HG02885 (cell line): ENCODE measurements around the gene DYNC1H1.
A peak's percentile ranks its signal among the peaks of the same experiment; 100 is the strongest.

Source experiments
- ATAC-seq: cut with Tn5 transposase; IDR thresholded peaks from one replicate; pipeline ENCODE4 v1.9.1; 2021; ENCODE audit warnings: mild to moderate bottlenecking; ENCODE audit not compliant: unreplicated experiment, poor library complexity

The DYNC1H1 gene

DNA sequence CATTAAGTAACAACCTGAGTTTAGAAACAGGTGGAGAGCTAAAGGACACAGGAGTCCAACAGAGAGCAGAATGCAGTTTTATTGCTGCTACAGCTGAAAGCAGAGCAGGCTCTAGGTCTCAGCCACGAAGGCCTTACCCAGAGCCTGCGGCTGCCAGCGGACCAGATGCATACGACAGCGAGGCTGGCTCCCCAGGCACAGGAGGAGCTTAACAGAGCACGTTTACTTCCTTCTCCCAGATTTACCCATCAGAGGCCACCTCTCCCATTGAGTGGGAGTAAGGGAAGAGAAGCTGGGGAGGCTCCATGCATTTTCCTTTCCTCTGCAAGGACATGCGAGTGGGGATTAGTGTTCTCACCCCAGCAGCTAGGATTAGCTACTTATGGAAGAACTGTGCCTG is 22.6 kb downstream of the DYNC1H1 start:
- no peak for ATAC-seq

DNA sequence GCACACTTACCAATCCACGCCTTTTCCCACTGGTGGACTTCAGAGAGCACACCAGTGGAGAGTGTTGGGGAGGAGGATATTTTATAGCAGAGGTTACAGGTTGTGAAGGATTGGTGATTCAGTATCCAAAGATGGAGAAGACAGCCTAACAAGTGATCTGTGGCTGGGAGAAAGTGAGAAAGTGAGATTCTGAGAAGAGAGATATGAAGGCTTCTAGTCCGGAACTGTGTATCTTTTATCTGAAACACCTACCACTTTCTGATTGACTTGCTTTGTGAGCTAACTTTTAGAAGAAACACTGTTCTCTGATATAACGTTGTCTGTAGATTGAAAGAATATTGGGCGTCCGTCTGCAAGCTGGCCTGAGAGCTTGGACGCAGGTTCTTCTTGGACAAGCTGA is 24.0 kb downstream of the DYNC1H1 start:
- no peak for ATAC-seq

DNA sequence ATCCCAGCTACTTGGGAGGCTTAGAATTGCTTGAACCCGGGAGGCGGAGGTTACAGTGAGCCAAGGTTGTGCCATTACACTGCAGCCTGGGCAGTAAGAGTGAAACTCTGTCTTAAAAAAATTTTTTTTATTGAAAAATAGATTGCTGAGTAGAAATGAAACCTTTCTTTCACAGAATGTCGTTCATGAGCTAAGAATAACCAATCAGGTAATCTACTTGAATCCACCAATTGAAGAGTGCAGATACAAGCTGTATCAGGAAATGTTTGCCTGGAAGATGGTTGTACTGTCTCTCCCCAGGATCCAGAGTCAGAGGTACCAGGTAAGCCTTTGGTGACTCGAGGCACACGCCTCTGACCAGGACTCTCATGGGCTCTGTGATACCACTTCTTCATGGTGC is 27.0 kb downstream of the DYNC1H1 start:
- no peak for ATAC-seq

DNA sequence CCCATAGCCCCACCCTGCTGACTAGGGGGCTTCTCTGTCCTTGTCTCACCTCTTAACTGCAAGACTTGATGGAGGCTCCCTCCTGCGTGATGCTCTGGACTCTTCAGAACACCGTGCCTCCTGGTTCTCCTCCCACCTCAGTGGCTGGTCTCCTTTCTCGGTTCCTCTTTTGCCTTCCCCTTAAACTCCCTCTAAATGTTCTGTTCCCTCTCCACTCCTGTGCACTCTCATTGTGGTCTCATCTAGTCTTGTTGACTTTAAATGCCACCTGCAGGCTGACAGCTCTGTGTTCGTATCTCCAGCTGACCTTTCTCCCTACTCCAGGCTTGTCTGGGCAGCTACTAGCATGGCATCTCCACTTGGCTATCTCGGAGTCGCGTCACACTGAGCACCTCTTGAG is 28.3 kb downstream of the DYNC1H1 start:
- ATAC-seq = peak; percentile 91

DNA sequence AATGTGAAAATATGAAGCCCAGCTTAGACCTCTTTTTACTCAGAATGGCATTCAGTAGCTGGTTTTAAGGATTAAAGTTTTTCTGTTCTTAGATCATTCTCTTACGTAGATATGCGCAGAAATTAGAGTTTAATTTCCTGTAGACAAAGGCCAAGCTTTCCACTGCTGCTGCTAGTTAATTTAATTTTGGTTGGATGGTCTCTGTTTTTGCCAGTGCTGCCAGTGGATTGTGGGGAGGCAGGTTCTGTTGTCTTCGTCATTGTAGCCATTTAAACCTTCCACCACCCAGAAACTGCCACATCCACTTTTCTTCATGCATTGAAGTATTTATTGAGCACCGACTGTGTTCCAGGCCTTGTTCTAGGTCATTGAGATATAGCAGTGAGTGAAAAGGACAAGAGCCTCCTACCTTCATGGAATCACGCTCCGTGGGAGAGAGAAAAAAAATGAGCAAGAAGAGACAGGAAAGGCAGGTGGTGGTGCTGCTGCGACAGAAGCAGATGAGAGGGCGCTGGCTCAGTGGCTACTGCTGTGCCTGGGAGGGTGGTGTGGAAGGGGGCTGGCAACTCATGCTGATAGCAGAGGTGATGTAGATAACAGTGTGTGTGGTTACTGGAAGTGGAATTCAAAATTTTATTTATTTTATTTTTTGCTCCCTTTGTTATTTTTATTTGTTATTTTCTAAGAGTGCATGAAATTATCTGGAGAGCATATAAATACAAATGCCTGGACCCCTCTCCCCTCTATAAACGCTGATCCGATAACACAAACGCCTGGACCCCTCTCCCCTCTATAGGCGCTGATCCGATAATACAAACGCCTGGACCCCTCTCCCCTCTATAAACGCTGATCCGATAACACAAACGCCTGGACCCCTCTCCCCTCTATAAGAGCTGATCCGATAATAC is 33.3 kb downstream of the DYNC1H1 start:
- ATAC-seq = no peak

DNA sequence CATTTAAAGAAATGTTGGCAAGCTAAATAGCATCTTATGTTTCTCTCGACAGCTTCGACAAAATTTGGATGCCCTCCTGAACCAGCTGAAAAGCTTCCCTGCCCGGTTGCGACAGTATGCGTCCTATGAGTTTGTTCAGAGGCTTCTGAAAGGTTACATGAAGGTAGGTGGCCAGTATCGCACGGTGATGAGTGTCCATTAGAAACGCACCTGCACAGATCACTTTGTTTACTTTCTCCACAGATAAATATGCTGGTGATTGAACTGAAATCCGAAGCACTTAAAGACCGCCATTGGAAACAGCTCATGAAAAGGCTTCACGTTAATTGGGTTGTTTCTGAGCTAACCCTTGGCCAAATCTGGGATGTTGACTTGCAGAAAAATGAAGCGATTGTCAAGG is 36.5 kb downstream of the DYNC1H1 start:
- ATAC-seq = no peak

DNA sequence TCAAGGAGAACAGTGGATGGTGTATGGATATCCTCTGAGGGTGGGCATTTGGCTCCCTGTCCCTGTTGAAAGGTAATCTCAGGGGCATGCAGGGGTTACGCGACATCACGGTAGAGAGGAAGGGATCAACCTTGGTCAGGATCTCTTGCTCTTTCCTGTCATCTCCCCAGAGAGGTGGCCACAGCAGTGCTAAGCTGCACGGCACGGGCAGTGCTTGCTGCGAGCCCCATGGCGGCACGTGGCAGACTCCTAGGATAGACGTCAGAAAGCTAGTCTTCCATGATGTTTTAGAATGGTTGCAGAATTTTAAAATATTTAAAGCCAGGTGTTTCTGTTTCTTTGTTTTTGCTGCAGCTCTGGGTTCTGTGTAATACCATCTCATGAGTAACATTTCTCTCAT is 41.0 kb downstream of the DYNC1H1 start:
- no peak for ATAC-seq

DNA sequence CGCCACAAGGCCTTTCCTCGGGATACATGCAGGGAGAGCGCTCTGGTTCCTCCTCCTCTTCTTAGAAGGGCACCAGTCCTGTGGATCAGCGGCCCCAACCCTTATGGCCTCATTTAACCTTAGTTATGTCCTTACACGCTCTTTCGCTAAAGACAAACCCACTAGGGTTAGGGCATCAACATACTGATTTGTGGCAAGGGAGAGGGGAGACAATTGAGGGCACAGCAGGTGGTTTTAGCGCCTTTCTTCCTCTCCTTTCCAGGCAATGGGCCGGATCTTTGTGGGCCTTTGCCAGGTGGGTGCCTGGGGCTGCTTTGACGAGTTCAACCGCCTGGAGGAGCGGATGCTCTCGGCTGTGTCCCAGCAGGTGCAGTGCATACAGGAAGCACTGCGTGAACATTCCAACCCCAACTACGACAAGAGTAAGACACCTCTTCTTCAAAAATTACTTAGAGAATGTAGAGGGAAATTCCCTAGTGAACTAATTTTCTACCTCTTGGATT is 43.6 kb downstream of the DYNC1H1 start:
- no peak for ATAC-seq

DNA sequence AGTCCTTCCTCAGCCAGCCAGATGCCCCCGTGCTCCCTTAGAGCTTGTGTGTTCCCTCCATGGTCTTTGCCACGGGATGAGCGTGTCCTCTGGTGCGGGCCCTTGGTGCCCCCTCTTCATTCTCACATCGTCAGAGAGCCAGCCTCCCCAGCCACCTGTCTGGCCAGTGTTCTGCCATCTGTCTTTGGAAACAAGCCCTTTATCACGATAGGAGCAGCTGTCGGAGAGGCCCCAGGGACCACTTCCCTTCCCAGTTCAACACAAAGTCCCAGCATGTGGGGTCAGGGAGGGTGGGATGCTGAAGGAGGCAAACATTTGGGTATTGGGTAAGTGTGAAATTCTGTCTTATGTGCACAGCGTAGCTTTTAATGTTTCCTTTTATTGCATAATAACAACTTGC is 44.5 kb downstream of the DYNC1H1 start:
- ATAC-seq = no peak

DNA sequence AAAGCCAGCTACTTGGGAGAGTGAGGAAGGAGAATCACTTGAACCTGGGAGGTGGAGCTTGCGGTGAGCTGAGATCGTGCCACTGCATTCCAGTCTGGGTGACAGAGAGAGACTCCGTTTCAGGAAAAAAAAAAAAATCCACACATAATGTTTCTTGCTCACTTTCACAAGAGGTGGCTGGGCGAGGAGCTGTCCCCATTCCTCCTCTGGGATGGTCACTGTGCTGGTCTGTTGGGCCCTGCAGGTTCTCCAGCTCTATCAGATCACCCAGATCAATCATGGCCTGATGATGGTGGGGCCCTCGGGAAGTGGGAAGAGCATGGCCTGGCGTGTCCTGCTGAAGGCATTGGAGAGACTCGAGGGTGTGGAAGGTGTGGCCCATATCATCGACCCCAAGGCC is 47.3 kb downstream of the DYNC1H1 start:
- ATAC-seq = no peak

DNA sequence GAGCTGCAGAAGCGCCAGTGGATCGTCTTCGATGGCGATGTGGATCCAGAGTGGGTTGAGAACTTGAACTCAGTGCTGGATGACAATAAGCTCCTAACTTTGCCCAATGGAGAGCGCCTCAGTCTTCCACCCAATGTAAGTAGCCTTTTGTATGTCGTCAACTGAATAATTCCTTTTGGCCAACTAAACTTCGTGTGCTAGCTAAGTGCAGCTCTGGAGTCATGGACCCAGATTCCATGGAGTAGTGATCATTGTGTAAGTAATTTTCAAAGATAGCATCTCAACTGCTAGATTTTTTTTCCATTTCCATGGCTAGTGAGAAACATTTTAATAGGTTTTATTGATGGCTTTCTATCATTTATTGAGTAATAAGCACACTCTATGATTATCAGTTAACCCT is 48.0 kb downstream of the DYNC1H1 start:
- ATAC-seq = no peak

DNA sequence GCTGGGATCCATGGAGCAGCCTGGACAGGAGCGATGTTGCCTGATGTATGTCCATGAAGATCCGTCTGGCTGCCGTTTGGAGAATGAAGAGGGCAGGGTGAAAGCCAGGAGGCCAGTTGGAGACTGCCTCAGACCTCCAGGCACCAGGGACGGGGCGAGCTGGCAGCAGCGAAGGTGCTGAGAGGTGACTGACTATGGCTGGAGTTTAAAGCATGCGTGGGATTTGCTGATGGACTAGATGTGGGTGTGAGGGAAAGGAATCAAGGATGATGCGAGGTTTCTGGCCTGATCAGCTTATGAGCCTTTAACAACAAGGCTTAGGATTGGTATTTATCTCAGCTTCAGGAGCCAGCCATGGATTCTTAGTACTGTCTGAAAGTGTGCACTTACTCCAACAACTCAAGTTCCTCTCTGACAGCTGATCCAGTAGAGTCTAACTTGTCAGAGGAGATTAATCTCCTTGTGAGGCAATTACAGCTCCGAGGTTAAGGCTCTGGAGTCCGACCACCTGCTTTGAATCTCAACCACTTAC is 49.4 kb downstream of the DYNC1H1 start:
- ATAC-seq = no peak

DNA sequence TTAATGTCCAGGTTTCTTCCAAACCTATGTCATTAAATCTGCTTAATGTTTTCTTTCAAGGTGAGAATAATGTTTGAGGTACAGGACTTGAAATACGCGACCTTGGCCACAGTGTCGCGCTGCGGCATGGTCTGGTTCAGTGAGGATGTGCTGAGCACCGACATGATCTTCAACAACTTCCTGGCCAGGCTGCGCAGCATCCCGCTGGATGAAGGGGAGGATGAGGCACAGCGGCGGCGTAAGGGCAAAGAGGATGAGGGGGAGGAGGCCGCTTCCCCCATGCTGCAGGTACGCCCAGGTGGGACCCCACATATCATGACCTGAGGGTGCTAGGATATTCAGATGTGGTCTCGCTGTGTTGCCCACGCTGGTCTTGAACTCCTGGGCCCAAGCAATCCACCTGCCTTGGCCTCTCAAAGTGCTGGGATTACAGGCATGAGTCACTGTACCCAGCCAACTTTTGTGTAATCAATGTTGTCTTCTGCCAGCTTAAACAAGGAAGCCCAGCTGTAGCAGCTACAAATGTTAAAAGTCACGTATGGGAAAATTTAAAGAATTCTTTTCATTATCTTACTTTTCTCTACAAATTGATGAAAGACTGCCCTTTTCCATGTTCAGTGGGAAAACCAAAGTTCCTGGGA is 50.8 kb downstream of the DYNC1H1 start:
- no peak for ATAC-seq

DNA sequence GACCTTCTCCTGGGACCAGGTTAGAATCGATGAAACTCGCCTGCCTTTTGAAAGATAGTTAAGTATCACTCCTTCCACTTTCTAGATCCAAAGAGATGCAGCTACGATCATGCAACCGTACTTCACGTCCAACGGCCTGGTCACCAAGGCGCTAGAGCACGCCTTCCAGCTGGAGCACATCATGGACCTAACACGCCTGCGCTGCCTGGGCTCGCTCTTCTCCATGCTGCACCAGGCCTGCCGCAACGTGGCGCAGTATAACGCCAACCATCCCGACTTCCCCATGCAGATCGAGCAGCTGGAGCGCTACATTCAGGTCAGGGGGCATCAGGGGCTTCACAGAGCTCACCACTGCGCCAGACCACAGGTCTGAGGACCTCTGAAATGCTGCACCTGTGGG is 51.4 kb downstream of the DYNC1H1 start:
- no peak for ATAC-seq

DNA sequence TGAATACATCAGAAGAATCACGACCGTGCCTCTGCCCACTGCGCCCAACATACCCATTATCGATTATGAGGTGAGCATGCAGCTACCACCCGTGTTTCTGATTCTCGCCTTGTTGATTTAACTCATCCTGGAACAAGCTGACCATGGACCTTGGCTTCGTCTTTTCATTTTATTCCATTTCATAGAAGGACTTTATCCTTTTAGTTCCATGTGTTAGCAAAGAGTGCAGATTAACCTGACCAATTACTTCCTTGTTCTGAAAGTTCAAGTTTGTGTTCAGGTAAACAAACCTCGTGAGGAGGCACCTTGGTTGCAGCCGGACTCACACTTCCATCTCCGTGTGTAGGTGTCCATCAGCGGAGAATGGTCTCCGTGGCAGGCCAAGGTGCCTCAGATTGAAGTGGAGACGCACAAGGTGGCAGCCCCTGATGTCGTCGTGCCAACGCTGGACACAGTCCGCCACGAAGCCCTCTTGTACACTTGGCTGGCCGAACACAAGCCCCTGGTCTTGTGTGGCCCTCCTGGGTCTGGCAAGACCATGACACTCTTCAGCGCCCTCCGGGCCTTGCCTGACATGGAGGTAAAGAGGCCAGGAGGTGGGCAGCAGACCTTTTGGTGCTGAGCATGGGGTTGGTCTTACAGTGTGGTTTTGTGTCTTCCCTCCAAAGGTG is 52.2 kb downstream of the DYNC1H1 start:
- no peak for ATAC-seq

DNA sequence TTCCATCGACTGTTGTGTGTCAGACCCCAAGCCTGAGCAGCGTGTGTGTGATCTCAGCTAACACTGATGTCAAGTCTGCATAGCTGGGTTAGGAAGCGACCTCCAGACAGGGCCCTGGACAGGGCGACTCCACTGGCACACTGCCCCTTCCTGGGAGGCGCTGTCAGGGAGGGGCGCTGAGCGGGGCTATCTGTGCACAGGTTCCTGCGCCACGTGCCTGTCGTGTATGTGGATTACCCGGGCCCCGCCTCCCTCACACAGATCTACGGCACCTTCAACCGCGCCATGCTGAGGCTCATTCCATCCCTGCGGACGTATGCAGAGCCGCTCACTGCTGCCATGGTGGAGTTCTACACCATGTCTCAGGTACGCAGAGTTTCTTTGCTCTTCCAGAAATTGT is 53.9 kb downstream of the DYNC1H1 start:
- no peak for ATAC-seq

DNA sequence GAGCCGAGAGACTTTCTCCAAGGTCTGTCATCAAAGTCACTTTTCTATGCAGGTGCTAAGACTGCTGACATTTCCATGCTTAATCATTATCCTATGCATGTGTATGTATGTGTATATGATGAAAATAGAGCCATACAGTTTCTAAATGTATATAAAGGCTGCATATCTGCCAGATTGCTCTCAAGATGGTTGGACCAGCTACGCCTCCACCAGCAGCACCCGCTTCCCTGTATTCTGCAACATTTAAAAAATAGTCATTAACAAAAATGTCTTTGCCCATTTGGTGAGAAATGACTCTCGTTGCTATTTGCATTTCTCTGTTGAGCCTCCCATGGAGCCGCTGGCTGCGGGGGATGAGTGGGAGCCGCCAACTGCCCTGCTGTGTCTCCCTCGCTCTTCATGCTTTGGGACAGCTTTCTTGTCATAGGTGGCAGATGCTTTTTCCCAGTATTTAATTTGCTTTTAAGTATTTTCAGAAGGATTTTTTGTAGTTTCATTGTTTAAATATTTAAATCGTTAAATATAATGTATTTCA is 54.7 kb downstream of the DYNC1H1 start:
- ATAC-seq = no peak

DNA sequence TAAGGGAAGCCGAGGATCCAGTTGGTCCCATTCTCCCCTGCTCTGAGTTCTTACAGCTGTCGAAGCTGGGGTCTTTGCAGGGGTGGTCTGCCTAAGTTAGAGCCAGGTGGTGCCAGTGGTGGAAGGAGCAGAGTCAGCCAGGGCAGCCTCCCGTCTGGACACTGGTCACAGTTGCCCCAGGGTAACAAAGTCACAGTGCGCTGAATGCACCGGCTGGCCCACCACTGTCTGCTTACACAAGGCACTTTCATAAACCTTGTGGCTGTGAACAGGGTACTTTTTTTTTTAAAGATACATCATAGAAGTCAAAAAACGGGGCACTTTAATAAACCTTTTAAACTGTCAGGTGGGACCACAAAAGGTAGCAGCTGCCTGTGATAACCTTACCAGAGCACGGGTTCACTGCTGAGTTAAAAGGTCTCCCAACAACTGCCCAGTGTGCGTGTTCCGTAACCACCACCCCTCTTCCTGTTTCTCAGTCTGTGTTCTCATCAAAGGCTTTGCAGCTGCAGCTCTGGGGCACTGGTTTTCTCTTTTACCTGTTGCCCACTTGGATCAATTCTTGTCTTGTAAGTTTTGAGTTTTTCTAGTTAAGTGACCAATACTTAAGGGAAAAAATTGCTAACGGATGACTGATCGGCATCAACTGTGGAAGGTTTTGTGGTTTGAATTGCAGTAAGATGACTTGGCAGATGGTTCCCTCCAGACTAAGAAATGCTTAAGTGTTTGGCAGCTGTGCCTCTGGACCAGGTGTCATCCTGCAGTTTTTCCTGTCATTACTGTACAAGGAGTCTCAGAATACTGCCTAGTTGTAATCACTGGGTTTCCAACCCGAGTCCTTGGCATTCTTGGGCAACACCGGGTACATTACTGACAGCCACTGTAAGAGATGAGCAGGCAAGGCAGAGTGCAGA is 55.9 kb downstream of the DYNC1H1 start:
- ATAC-seq = no peak

DNA sequence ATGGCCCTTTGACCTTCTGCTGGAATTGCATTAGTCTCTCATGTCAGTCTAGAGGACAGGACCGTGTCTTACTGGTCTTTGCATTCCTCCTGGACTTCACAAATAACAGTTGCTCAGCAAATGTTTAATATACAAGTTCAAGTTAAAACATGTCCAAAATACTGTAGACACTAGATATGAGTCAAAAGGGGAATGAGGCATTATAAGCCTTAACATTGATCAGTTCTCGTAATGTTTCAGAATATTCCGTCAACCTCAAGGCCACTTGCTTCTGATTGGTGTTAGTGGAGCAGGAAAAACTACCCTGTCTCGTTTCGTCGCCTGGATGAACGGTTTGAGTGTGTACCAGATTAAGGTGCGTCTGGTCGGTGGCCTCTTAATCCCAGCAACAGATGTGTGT is 62.6 kb downstream of the DYNC1H1 start:
- ATAC-seq = no peak

DNA sequence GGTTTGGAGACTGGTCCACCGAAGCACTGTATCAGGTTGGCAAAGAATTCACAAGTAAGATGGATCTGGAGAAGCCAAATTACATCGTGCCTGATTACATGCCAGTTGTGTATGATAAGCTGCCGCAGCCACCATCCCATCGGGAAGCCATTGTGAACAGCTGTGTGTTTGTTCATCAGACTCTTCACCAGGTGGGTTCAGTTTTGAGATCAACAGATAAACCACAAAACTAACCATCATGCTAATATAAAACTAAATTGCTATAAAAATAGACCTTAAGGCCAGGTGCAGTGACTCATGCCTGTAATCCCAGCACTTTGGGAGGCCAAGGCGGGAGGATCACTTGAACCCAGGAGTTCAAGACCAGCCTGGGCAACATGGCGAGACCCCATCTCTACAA is 63.6 kb downstream of the DYNC1H1 start:
- no peak for ATAC-seq
